G401 (cell line): Measurements from ENCODE around the gene PKP4. TPM values are rescaled to one million over a fixed set of nuclear protein-coding genes. Genes with fewer than 3 reads are reported as not detected.

Experiments used
- DNase-seq: peaks from one replicate; pipeline ENCODE4 v3.0.0-alpha.2; 2015; ENCODE audit warnings: low spot score
- in situ Hi-C: cut with HindIII; loops from 2 replicates; pipeline ENCODE4 v1.10.0; 2016; ENCODE audit warnings: low sequenced_read_pairs, mixed read lengths
- total RNA-seq: library from RNA; depleted of rRNA; stranded (reverse); fragments of >200 nt; shearing (Covaris generic); gene quantifications from 2 replicates; pipeline ENCODE4 v1.2.3, GENCODE V29; 2014

Gene PKP4
- total RNA-seq, 1 experiment from 2014 or later, result 41.2 TPM

DNA sequence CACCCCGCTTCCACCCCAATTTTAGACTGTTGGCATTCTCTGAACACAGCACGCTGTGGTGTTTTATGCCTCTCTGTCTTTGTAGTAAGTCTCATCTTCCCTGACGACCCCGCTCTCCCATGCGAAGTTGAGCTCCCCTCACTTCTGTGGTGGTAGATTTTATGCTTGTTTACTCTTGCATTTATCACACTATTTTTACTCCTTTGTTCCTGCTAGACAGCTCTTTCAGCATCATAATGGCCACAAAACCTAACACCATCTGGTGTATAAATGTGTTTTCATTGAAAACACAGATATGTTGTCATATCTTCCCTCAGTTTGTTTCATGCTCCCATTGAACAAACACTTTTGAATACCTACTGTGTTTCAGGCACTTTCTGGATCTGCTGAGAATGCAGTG, 57.1 kb downstream of the PKP4 start:
- DNase-seq, result no peak
- in situ Hi-C loops, result no loop called here

- in situ Hi-C loops, result no loop called here
- DNase-seq, result no peak
Measured at GRCh38 chr2:158518084-158518483, 61.3 kb downstream of the PKP4 start.

- in situ Hi-C loops, result no loop called here
- no peak for DNase-seq
Measured at GRCh38 chr2:158519481-158519880, 62.7 kb downstream of the PKP4 start.

DNA sequence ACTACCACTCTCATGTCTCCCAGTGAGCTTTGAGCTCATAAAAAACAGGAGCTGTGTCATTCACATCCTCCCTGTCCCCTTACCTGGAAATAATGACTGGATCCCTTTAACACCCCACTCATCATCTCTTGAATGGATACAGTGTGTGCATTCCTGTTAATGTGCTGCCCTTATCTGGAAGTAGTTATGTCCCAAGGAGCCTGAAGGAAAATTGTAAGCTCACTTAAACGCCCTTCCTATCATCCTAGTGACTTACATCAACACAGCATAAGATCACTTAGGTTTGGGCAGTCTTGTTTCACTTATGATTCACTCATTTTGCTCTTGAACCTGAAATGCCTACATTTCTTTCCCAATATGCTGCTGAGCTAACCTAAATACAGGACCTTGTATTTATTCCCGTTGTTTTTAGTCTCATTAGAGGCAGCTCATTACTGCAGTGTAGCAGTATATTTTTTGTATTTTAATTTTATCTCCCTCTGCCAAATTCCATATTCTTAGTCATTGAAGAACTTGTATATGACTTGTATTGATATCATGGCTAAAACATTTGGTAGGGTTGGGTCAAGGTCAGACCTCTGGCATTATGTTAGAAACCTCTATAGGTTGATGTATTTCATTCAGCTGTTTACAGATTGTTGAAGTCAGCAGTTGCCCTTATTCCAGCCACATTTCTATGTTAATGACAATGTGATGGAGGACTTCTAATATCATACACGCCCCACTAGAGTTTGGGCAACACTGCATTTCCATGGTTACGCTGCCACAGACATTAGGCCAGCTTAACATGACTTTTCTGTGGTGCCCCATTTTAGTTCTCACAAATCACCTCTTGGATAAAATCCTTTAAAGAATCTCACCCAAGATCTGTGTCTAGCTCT, 72.9 kb downstream of the PKP4 start:
- no peak for DNase-seq
- in situ Hi-C loops, result loop anchor here (10.0 kb wide), 1 partner anchor 55 kb away; no protein-coding TSS in a partner anchor

- no peak for DNase-seq
- in situ Hi-C loops, result loop anchor here (10.0 kb wide), 1 partner anchor 56 kb away; no protein-coding TSS in a partner anchor
Measured at GRCh38 chr2:158530829-158531228, 74.1 kb downstream of the PKP4 start.

DNA sequence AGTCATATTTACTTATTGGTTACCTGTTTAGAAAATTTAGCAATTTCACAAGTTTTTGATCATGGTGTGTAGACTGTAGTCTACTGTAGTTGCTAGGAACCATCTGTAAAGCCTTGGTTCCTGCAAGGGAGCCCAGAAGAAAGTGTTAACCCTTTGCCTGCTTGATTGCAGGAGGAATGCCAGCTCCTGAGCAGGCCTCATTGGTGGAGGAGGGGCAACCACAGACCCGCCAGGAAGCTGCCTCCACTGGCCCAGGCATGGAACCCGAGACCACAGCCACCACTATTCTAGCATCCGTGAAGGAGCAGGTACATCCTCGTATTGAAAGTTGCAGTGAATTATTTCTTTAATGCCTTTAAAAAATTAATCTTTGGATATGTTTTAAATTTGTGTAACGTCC, 76.3 kb downstream of the PKP4 start:
- in situ Hi-C loops, result loop anchor here (10.0 kb wide), 1 partner anchor 58 kb away; no protein-coding TSS in a partner anchor
- DNase-seq, result no peak

- no peak for DNase-seq
- in situ Hi-C loops, result loop anchor here (10.0 kb wide), 1 partner anchor 65 kb away; no protein-coding TSS in a partner anchor
Measured at GRCh38 chr2:158539176-158540005, 82.6 kb downstream of the PKP4 start.

DNA sequence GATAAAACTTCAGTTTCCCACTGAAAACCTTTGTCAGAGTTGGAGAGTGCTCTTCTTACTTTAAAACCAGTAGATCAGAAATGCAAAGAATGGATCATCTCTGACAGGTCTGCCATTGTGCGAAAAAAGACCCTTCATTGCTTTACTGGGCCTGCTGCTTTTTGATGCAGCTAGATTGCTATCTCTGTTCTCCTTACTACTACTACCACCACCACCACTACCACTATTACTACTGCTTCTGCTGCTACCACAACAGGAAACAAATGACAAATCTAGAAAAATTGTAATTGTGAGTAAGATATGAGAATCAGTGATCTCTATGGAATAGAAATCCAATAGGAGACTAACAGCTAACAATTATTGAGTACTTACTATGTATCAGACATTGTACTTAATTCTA, 85.8 kb downstream of the PKP4 start:
- in situ Hi-C loops, result no loop called here

DNA sequence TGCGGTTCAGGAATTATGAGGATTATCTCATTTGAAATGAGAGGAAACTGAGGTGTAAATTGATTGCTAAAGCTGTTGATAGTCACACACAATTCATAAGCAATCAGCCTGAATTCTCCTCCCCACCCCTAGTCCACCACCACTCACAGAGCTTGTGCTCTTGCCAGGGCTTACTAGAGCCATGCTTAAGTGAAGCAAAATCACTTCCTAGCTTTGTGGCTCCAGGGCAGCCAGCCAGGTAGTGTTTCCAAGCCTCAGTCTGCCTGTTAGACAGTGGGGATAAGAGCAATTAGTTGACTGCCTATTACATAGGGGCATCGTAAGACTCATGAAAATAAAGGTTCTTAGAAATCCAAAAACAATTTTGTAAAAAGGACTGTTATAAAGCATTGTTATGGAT, 87.2 kb downstream of the PKP4 start:
- in situ Hi-C loops, result no loop called here
- no peak for DNase-seq

More for the DNA sequence above, 85.8 kb downstream of the PKP4 start:
- no peak for DNase-seq

DNA sequence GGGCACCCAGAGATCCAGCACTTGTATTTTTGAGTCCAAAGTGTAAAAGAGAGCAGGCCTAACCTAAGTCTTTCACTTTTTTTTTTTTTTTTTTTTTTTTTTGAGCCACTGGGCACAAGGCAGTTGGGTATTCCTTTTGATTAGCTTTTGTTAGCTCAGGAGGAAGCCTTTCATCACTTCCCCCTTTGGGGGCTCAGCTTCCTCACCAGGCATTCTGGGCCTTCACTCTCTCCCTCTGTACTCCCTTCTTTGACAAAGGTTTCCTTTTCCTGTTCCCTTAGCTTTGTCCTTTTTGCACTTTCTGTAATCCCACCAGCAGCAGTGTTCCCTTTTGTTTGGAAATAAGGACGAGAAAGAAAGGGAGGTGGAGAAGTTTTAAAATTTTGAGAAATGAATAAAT, 88.2 kb downstream of the PKP4 start:
- in situ Hi-C loops, result no loop called here

DNA sequence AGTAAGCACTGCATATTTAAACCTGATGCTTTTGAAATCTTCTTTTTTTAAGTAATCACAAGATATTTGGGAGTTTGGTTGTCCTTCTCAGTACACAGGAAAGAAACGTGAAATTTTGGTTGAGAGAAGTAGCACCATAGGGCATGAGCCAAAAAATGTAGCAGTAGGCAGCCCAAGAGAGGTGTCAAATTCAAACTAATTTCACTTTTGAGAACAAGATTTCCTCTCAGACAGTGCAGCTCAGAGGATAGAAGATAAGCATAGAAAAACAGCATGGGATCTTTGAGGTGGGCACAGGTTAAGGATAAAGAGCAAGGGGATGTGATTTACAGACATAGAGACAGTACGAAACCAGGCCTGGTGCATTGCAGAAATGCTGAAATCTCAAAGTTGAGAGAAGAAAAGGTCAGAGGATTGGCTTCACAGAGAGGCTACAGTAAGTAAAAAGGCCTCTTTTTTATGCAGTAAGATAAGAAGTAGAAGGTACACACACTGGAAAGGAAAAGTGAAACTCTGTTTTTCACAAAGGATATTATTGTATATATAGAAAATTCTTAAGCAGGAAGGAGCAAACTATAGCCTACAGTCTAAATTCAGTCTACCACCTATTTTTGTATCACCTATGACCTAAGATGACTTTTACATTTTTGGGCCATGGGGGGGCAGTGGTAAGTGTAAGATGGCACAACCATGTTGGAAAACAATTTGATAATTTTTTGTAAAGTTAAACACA, 89.8 kb downstream of the PKP4 start:
- in situ Hi-C loops, result no loop called here
- DNase-seq, result no peak

More for the DNA sequence above, 88.2 kb downstream of the PKP4 start:
- no peak for DNase-seq

- DNase-seq, result no peak
- in situ Hi-C loops, result no loop called here
Measured at GRCh38 chr2:158553257-158553656, 96.5 kb downstream of the PKP4 start.

DNA sequence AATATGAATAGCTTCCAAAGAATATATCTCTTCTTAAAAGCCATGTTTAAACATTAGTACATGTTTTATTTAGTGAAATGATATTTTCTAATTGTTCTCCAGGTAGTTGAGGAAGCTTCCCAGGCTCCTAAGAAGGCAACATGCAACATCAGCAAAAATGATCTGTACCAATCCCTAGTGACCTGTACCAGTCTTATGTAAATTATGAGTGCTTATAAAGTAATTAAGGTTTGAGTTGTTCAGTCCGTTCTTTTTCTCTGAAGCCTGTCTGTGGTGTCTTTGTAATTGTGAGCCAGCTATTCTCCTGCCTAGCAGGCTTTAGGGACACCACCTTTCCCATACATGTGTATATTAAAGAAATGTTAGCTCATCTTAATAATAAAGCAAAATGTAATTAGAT, 98.2 kb downstream of the PKP4 start:
- DNase-seq, result no peak
- in situ Hi-C loops, result no loop called here

GRCh38 chr2:158556124-158556523, 99.4 kb downstream of the PKP4 start:
- no peak for DNase-seq
- in situ Hi-C loops, result no loop called here

GRCh38 chr2:158557752-158558151, 101.0 kb downstream of the PKP4 start:
- DNase-seq, result no peak
- in situ Hi-C loops, result no loop called here

DNA sequence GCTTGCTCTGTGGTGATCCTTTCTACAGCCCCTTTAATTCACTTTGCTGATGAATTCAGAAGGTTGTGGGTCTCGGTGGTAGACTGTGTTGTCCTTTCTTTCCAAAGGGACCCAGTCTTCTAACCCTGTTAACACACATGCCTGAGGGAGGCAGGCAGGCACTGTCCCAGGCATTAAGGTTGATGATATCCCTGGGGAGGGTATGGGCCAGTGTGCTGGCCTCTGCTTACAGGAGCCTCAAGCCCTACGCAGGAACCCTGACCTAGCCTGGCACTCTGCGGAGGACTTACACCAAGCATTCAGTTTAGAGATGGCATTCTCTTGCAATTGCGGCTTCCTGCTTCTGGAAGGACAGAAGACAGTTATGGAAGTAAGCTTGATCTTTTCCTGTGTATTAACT, 102.5 kb downstream of the PKP4 start:
- DNase-seq, result no peak
- in situ Hi-C loops, result no loop called here

DNA sequence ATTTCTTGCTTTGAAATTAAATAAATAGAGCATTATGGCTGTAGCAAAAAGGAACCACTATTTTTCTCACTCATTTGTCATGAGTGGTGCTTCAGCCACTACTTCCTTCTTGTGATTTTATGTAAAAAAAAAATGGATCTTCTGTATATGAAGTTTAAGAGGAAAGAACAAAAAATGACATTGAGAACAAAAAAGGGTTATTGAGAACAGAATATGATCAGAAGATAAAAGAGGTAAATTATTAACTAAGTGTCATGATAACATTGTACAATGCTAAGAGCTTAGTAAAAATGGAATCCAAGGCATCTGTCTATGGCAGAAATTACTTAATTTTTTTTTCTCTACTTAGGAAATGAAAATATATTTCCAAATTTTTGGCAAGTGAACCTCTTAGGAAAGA, 103.5 kb downstream of the PKP4 start:
- in situ Hi-C loops, result no loop called here
- no peak for DNase-seq

GRCh38 chr2:158561054-158561453, 104.3 kb downstream of the PKP4 start:
- DNase-seq, result no peak
- in situ Hi-C loops, result no loop called here

DNA sequence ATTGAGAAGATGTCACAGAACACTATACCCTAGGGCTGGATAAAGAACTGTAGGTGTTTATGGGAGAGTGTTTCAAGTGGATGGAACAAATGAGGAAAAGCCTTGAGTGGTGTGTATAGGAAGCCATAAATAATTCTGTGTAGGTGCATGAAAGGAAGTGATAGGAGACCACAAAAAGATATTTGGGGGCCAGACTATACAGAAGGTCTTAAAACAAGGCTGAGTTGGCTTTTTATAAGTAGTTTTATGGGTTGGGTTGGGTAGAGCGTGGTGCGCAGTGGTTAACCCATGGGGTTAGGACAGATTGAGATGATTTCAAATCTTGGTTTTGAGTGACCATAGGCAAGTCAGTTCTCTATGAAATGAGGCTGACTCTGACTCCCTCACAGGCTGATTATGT, 110.5 kb downstream of the PKP4 start:
- in situ Hi-C loops, result no loop called here
- DNase-seq, result no peak
